GM10248 (cell line): ENCODE data around the gene STK24.

Source experiments
- CTCF ChIA-PET: fragments of 300-600 bp; sonication (Branson Sonifier 250); formaldehyde crosslinking; extraction: SDS; loops from one replicate; lab custom pipeline; 2021; ENCODE audit warnings: antibody characterized with exemption; lab: Yijun Ruan, JAX
- POLR2A ChIA-PET: fragments of 350-650 bp; sonication (Branson Sonifier 250); formaldehyde crosslinking; extraction: SDS; loops from one replicate; lab custom pipeline; 2020; ENCODE audit warnings: antibody characterized with exemption; lab: Yijun Ruan, JAX
- DNase-seq: peaks from one replicate; pipeline ENCODE4 v3.0.0; 2012; ENCODE audit errors: extremely low spot score
- TF ChIP-seq, protein P1 (sequence below): IDR thresholded peaks from 2 replicates; pipeline ENCODE4 v1.5.1; 2012; ENCODE audit warnings: mild to moderate bottlenecking, low read depth; ENCODE audit errors: extremely low read depth, missing control alignments, control extremely low read depth

STK24 gene

DNA sequence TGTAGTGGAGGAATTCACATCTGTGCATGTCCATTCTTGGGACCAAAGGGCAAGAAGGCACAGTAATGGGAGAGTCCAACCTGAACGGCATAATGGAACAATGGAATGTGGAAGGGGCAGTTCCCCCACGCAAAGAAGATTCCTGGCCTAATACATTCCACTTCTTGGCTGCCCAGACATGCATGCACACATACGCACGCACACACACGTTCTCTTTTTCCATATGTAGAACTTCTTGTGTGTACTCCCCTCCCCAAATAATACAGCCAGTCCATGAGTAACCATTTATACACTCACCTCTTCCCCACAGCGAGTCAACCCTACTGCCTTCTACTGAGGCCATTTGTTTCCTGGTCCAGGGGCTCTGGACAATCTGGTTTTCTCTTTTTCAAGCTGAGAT, 6.0 kb upstream of the STK24 start:
- POLR2A ChIA-PET, result no interaction called here
- TF ChIP-seq, protein P1, sequence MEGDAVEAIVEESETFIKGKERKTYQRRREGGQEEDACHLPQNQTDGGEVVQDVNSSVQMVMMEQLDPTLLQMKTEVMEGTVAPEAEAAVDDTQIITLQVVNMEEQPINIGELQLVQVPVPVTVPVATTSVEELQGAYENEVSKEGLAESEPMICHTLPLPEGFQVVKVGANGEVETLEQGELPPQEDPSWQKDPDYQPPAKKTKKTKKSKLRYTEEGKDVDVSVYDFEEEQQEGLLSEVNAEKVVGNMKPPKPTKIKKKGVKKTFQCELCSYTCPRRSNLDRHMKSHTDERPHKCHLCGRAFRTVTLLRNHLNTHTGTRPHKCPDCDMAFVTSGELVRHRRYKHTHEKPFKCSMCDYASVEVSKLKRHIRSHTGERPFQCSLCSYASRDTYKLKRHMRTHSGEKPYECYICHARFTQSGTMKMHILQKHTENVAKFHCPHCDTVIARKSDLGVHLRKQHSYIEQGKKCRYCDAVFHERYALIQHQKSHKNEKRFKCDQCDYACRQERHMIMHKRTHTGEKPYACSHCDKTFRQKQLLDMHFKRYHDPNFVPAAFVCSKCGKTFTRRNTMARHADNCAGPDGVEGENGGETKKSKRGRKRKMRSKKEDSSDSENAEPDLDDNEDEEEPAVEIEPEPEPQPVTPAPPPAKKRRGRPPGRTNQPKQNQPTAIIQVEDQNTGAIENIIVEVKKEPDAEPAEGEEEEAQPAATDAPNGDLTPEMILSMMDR, result no peak
- CTCF ChIA-PET, result interaction anchor here (1.1 to 1.5 kb wide), 3 partner anchors 15 to 71 kb away, joined by 3 to 4 read pairs (median 3); no protein-coding TSS in a partner anchor
- DNase-seq, result no peak

DNA sequence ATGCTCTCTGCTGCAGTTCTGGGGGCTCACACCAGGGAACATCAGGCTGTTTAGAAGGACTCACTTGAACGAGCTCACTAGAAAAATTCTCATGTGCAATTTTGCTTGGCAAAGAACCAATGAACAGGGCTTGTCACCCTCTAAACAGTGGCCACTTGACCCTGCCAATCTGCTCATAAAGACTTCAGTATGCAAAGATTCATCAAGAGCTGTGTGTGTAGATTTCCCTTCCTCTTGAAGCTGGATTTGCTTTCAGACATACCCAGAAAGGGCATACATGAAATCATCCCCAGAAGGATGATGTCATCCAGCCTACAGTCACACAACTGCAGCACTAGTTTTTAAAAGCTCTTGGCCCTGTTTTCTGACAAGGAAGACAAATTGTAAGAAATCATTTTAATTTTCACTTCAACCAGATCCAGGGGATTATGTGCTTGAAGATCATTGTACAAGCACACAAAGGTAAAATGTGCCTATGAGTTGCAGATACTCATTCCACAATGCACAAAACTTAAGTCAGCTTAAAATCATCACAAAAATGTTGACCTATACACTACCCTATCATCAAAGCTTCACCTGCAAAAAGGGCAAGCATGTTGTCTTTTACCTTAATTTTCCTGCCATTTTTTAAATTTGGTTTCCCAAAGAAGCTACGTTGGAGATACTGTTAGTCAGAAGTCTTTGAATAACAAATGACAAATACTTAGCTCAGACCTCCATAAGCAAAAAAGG, 5.2 kb upstream of the STK24 start:
- TF ChIP-seq, protein P1, result no peak
- DNase-seq, result no peak
- POLR2A ChIA-PET, result interaction anchor here (0.6 kb wide), 1 partner anchor 48 kb away, joined by 3 read pairs; no protein-coding TSS in a partner anchor
- CTCF ChIA-PET, result interaction anchor here (1.1 to 1.5 kb wide), 4 partner anchors 16 to 137 kb away, joined by 3 to 5 read pairs (median 4); no protein-coding TSS in a partner anchor

DNA sequence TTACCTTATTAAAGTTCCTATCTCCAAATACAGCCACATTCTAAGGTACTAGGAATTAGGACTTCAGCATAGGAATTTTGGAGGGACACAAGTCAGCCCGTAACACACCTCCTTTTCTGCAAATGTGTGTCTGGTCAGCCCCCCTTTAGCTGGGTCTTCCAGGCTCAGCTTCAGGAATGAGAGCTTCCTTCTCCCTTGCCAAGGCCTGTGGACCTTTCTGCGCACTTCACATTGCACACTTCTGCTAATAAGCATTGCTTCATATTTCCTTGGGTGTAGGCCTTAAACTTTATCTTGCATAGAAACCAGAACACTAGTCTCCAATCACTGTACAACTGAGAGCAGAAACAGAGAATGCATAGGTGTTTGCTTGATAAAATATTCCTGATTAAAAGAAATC, 4.5 kb upstream of the STK24 start:
- ChIA-PET CTCF (interaction anchor here (1.2 to 1.7 kb wide), 3 partner anchors 39 to 136 kb away, joined by 3 to 7 read pairs (median 5); no protein-coding TSS in a partner anchor), POLR2A (no interaction called here)
- TF ChIP-seq, protein P1, result no peak
- no peak for DNase-seq

DNA sequence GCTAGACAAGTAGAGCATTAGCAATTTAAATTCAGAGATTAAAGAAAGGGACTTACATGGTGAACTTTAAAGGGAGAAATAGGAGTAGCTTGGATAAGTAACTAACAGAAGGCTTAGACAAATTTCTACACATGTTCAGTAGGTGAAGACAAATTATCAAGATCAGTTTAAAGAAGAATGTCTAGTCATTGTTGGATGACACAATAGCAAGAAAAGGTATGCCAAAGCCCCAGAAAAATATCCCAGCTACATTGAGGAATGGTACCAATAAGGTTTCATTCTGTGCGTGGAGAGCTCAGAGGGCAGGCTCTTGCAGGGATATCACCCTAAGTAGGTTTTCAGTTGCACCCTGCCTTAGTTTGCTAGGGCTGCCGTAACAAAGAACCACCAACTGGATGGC, 3.5 kb upstream of the STK24 start:
- CTCF ChIA-PET, result interaction anchor here (0.7 to 1.7 kb wide), 2 partner anchors 73 to 135 kb away, joined by 3 to 7 read pairs; no protein-coding TSS in a partner anchor
- DNase-seq, result no peak
- POLR2A ChIA-PET, result no interaction called here
- TF ChIP-seq, protein P1, result no peak

DNA sequence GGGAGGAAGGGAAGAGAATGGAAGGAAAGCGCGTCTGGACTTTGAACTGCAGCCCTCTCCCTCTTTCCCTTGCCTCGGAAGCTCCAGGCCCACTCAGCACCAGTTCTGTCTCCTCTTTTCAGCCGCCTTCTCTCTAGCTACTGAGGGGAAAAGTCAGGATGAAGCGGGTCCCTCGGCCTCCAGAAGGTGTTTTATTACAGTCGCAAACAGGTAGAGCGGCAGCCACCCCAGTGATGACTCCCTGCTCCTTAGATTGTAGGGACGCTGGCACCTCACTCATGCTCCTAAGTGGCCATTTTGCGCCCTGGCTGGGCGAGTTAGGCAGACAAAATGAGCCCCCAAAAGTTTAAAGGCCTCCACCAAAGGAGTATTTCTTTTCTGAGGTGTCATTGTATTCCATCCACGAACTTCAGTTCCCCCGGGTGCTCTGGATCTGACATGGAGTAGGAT, 954 bp upstream of the STK24 start:
- no peak for DNase-seq
- POLR2A ChIA-PET, result interaction anchor here (0.7 to 0.9 kb wide), 2 partner anchors 9 to 40 kb away, joined by 3 read pairs; no protein-coding TSS in a partner anchor
- TF ChIP-seq, protein P1, result no peak
- CTCF ChIA-PET, result interaction anchor here (1.0 to 1.3 kb wide), 5 partner anchors 11 to 89 kb away, joined by 3 to 4 read pairs (median 3); no protein-coding TSS in a partner anchor

DNA sequence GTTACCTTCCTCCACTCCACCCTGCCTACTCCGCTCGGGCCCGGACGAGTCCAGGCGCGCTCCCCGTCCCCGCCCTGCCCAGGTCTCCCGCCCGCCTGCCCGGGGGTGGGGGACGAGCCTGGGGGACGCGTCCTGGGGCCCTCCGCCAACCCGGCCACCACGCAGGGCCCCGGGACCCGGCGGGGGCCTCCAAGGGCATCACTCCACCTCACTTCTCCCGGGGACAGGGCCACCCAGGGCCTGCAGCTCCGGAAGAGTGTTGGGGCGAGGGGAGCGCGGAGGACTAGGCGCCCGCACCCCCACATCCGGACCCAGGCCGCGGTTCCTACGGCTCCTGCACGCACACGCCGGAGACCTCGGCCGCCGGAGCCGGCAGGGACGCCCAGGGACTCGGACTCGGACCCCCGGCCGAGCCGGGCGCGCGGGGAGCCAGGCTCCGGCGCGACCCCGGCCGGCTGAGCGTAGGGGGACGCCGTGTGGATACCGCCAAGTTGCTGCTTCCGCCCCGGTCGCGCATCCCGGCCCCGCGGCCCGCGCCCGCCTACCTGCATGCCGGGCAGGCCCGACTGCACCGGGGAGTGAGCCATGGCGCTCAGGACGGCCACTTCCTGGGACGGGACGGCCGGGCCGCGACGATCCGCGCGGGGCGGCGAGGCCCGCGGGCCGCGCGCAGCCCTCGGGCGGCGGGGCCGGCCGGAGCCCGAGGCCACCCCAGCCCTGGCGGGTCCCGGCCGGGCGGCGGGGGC, 534 bp downstream of the STK24 start:
- POLR2A ChIA-PET, result no interaction called here
- CTCF ChIA-PET, result interaction anchor here (1.3 kb wide), 1 partner anchor 33 kb away, joined by 3 read pairs; no protein-coding TSS in a partner anchor
- TF ChIP-seq, protein P1, result no peak

More for the DNA sequence above, 534 bp downstream of the STK24 start:
- no peak for DNase-seq
